Stimulated activated CD8-positive, alpha-beta memory T cell treated with anti-CD3 and anti-CD28 coated beads, Interleukin-4, amount 100 ng/mL, for 4 hours (primary cell): ENCODE measurements around the gene HARBI1.

Source experiments
- DNase-seq, 2 donors: peaks; one replicate each; pipeline ENCODE4 v3.0.0-alpha.2; 2020; ENCODE audit warnings: low read depth in 2 of 2, low spot score in 1 of 2

HARBI1 gene, protein sequence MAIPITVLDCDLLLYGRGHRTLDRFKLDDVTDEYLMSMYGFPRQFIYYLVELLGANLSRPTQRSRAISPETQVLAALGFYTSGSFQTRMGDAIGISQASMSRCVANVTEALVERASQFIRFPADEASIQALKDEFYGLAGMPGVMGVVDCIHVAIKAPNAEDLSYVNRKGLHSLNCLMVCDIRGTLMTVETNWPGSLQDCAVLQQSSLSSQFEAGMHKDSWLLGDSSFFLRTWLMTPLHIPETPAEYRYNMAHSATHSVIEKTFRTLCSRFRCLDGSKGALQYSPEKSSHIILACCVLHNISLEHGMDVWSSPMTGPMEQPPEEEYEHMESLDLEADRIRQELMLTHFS

GRCh38 chr11:46617134-46617971 is at the start of gene HARBI1, which contains the start of gene ATG13:
HARBI1 (minus strand) TSS chr11:46617227; CDS start chr11:46616237, 990 bp downstream.
ATG13 (plus strand) TSS chr11:46617553; CDS start chr11:46644292, 26,739 bp downstream.
- DNase-seq = peak; percentile 83 to 87

GRCh38 chr11:46666516-46666915 is 49.5 kb upstream of the HARBI1 start:
- no peak for DNase-seq

- no peak for DNase-seq
Observed at GRCh38 chr11:46665356-46665755, 48.3 kb upstream of the HARBI1 start.

GRCh38 chr11:46664612-46665011 is 47.6 kb upstream of the HARBI1 start:
- no peak for DNase-seq

GRCh38 chr11:46663277-46663940 is 46.4 kb upstream of the HARBI1 start:
- no peak for DNase-seq

DNA sequence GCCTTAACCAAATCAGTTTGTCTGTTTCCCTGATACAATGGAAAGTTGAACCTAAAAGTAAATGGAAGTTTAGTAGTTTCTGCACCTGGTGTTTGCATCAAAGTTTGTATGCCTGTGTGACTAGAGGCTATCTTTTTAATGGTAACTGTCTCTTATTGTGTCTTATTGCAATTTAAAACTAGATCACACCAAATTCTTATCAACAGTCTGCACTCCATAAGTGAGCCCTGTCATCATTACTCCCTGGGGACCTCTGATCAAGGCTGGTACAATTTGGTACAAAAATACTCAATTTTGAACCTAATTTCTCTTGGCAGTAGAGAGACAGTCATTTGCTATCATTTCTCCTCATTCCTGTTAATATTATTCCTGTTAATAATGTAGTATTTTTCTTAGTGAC is 45.3 kb upstream of the HARBI1 start:
- DNase-seq = no peak

- no peak for DNase-seq
Observed at GRCh38 chr11:46661836-46662235, 44.8 kb upstream of the HARBI1 start.

GRCh38 chr11:46659908-46660307 is 42.9 kb upstream of the HARBI1 start:
- no peak for DNase-seq

DNA sequence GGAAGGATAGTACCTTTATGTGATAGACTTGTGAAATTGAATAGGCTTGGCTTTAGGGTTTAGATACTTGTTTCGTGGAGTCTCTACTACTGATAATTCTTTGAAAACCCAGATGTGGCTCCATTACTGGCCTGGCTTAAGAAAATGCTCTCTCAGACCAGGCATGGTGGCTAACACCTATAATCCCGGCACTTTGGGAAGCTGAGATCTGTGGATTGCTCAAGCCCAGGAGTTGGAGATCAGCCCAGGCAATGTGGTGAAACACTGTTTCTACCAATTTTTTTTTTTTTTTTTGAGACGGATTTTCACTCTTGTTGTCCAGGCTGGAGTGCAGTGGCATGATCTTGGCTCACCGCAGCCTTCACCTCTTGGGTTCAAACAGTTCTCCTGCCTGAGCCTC is 41.2 kb upstream of the HARBI1 start:
- no peak for DNase-seq

GRCh38 chr11:46657186-46657585 is 40.2 kb upstream of the HARBI1 start:
- DNase-seq = no peak

DNA sequence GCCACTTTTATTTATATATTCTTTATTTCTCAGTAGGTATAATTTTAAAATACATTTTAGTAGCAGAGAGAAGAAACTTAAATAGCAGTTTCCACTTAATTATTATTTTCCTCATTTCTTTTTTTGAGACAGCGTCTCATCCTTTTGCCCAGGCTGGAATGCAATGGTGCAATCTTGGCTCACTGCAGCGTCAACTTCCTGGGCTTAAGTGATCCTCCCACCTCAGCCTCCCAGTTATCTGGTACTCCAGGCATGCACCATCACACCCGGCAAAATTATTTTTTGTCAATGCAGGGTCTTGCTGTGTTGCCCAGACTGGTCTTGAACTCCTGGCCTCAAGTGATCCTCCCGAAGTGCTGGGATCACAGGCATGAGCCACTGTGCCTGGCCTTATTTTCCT is 38.6 kb upstream of the HARBI1 start:
- no peak for DNase-seq

GRCh38 chr11:46649180-46649738 is 32.2 kb upstream of the HARBI1 start:
- no peak for DNase-seq

GRCh38 chr11:46643986-46644385 is 27.0 kb upstream of the HARBI1 start:
- DNase-seq = no peak

DNA sequence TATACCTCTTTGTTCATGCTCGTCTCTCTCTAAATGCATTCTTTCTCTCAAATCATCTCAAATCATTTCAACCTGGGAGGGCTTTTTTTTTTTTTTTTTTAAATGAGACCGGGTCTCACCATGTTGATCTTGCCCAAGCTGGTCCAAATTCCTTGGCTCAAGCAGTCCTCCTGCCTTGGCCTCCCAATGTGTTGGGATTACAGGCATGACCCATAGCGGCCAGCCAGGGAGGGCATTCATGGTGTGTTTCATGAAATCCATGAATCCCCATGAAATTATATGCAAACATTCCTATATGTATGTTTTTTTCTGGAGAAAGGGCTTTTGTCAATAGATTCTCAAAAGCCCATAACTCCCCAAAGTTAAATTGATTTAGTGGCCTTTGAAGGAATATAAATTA is 26.5 kb upstream of the HARBI1 start:
- no peak for DNase-seq

GRCh38 chr11:46642627-46643335 is 25.8 kb upstream of the HARBI1 start:
- DNase-seq = no peak

GRCh38 chr11:46641639-46642038 is 24.6 kb upstream of the HARBI1 start:
- DNase-seq = no peak

DNA sequence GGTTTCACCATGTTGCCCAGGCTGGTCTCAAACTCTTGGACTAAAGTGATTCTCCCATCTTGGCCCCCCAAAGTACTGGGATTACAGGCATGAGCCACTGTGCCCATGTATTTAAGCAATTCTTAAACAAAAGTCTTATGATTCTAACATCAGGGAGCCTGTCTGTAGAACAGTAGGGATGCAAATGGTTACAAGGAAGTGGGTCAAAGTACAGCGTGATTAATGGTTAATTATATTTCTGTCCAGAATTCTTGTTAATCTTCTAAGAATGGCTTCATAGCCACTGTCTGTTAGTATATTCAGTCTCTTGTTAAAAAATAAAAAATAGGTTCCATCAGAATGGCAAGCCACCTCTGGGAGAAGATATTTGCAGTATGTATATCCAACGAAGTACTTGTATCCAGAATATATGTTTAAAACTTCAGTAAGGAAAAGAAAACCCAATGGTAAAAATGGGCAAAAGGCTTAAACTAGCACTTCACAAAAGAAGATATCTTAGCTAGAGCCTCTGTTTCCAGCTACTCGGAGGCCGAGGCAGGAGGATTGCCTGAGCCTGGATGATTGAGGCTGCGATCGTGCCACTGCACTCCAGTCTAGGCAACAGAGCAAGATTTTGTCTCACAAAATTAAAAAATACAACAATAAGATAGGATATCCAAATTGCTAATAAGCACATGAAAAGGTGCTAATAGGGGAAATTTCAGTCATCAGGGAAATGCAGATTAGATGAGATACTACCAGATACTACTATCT is 23.2 kb upstream of the HARBI1 start:
- no peak for DNase-seq

DNA sequence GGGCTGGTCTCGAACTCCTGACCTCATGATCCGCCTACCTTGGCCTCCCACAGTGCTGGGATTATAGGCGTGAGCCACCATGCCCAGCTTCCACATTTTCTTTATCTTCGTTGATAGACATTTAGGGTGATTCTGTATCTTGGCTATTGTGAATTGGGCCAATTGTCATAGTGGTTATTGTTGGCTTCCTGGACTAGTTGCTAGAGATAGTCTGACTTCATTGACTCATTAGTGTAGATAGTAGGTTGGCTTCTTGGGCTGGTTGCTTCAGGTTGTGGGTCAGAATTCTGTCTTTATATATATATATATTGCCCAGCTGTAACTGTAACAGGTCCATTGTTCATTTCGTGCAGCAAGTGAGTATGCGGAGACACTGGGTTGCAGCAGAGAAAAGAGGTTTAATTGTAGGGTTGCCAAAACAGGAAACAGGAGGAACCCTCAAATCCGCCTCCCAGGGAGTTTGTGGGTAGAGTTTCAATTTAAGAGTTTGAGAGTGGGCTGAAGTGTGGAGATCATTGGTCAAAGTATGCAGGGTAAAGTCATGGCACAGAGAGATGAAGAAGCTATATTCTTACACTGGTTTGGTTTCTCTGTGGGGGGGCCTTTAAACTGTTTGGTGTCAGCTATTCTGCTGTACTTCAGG is 22.3 kb upstream of the HARBI1 start:
- DNase-seq = no peak

DNA sequence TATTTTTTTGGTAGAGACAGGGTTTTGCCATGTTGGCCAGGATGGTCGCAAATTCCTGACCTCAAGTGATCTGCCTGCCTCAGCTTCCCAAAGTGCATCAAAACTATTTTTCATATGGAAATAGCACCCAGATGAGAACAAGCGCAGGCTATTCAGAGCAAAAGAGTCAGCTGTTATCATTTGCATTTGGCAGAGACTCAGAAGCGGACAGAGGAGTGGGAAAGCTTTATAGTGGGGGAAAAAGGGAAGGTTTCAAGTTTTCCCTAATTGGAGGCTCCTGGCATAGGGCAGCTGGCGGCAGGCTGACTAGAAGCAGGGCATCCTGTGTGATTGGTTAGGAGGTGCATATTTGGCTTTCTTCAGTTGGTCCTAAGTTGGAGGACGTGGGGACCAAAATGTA is 20.5 kb upstream of the HARBI1 start:
- no peak for DNase-seq
